HuH-7 (cell line): ENCODE measurements around the gene BRSK2.
A peak's percentile ranks its signal among the peaks of the same experiment; 100 is the strongest.
"Not testable (repeated sequence)": the region's sequence is repeated elsewhere in the genome, so short reads cannot be mapped to it uniquely, and the experiment has no call there.

Source experiments
- DNase-seq: peaks from one replicate; pipeline ENCODE4 v3.0.0; 2011; ENCODE audit warnings: low spot score

BRSK2 gene

DNA sequence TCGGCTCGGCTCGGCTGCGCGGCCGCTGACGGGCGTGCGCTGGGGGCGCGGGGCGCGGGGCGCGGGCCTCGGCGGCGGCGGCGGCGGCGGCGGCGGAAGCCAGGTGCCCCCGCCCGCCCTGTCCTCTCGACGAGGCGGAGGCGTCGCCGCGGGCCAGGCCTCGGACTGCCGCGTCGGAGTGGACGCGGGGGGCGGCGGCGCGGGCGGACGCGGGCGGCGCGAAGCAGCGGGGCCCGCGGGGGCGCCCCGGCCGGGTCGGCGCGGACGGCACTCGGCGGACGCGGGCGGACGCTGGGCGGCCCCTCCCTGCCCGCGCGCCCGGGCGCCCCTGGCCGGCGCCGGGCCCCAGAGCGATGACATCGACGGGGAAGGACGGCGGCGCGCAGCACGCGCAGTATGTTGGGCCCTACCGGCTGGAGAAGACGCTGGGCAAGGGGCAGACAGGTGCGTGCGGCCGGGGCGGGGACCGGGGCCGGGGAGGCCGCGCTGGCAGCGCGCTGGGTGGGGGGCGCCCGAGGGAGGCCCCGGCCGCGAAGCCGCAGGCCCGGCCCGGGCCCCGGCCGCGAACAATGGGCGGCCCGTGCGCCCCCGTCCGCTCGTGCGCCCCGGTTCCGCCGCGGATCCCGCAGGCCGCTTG lies at the start of gene BRSK2:
BRSK2 (plus strand) TSS at position 3 of the 637 bp plus-strand sequence; CDS start at position 354, 351 bp downstream.
- DNase-seq: peak; percentile 51

DNA sequence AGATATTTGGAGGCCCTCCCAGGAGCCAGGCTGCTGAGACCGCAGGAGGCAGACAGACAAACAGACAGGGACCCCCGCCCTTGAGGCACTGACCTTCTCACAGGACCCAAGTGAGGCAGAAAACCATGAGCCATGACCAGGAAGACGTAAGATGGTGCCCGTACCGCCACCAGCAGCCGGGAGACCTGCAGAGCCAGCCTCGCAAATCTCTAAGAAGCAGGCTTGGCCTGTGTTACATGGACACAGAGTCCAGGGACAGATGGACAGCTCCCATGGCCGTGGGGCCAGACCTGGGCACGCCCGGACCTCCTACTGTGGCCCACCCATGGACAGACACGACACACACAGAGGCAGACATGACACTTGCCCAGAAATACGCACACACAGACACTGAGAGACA lies 49.6 kb upstream of the BRSK2 start:
- DNase-seq: no peak

DNA sequence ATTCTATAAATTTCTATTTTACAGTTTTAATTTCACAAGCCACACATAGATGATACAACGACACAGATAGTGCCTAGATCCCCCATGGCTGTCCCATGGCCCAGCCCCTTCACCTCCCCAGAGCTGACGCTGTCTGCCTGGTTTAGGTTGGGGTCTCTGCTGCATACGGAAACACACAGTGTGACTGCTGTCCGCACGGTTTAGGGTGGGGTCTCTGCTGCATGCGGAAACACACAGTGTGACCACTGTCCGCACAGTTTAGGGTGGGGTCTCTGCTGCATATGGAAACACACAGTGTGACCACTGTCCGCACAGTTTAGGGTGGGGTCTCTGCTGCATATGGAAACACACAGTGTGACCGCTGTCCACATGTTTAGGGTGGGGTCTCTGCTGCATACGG lies 48.5 kb upstream of the BRSK2 start:
- DNase-seq: not testable (repeated sequence)

DNA sequence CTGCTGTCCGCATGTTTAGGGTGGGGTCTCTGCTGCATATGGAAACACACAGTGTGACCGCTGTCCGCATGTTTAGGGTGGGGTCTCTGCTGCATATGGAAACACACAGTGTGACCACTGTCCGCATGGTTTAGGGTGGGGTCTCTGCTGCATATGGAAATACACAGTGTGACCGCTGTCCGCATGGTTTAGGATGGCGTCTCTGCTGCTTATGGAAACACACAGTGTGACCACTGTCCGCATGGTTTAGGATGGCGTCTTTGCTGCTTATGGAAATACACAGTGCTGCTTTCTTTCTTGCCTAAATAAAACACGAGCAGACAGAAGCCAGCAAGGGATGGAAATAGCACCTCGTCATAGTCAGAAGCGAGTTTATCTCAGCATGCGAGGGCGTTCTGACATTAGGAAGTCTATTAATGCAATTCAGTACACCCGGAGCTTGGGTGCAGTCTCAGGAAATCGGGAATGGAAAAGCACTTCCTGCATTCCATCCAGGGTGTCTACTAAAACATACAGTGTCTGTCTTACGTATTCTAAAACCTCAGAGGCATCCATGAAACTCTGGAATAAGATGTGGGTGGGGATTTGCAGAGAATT lies 47.7 kb upstream of the BRSK2 start:
- DNase-seq: no peak

DNA sequence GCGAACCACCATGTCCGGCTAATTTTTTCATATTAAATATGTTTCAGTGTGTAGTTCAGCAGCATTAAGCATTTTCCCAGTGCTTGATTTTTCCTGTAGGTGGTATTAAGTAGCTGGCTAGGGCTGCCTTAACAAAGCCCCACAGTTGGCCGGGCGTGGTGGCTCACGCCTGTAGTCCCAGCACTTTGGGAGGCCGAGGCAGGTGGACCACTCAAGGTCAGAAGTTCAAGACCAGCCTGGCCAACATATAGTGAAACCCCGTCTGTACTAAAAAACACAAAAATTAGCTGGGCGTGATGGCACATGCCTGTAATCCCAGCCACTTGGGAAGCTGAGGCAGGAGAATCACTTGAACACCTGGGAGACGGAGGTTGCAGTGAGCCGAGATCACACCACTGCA lies 46.8 kb upstream of the BRSK2 start:
- no peak for DNase-seq

DNA sequence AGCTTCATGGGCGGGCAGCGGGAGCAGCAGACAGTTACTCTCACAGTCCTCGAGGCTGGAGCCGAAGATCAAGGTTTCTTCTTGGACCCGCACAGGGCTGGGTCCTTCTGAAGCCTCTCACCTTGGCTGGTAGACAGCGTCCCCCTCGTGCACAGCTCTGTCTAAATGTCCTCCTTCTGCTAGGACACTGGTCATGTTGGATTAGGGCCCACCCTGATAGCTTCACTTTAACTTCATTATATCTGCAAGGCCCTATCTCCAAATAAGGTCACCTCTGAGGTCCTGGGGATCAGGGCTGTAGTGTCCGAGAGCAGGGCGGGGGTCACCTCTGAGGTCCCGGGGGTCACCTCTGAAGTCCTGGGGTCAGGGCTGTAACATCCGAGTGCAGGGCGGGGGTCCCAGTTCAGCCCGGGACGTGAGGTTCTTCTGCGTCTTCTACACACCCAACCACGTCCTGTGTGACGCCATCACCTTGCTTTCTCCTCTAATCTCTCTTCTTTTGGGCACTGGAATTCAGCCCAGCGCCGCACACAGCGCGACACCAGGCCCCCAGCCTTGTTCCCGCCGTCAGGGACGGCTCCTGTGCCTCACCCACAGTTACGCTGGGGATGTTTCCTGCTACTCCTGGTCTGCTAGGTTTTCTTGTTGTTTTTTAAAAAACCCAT lies 46.2 kb upstream of the BRSK2 start:
- DNase-seq: no peak

GRCh38 chr11:1344056-1344635 lies 45.6 kb upstream of the BRSK2 start:
- no peak for DNase-seq

DNA sequence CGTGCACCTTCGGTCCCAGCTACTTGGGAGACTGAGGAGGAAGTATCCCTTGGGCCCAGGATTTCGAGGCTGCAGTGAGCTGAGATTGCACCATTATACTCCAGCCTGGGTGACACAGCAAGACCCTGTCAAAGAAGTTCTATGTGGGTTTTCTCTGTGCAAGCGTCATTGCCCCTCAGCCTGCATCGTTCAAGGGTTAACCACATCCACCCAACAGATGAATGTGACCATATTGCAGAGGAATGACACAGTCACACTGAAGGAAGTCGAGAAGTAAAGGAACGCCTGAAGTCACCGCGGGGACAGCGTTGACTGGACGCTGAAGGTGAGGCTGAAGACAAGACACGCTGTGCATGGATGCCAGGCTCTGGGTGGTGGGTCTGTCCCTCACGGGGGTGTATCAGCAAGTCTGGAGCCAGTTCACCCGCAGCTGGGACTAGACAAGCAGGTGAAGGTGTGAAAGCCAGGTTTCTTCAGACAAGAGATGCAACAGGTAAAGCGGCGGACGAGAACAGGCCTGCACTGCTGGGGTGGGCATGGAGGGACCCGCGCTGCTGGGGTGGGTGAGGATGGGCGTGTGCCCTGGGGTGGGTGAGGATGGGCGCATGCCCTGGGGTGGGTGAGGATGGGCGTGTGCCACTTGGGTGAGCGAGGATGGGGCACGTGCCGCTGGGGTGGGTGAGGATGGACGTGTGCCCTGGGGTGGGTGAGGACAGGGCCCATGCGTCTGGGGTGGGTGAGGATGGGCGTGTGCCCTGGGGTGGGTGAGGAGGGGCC lies 43.8 kb upstream of the BRSK2 start:
- no peak for DNase-seq

DNA sequence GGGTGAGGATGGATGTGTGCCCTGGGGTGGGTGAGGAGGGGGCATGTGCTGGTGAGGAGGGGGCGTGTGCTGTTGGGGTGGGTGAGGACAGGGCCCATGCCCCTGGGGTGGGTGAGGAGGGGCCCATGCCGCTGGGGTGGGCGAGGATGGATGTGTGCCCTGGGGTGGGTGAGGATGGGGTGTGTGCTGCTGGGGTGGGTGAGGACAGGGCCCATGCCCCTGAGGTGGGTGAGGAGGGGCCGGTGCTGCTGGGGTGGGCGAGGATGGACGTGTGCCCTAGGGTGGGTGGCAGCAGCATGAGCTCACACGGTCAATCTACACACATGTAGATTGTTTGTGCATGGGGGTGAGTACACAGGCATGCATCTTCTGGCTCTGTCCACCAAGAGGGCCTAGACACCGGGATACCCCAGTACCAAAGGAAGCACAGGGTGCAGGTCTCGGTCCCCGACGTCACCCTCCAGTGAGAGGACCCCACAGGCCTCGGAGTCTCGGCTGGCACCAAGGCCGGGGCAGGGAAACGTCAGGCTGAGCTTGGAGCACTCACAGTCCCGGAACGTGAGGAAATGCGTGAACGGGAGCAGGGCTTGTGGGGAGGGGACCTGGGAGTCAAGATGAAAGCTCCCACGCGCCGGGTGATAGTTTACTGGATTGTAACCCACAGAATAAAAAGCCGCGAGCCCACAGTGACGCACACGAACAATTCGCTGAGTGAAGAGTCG lies 42.9 kb upstream of the BRSK2 start:
- no peak for DNase-seq

DNA sequence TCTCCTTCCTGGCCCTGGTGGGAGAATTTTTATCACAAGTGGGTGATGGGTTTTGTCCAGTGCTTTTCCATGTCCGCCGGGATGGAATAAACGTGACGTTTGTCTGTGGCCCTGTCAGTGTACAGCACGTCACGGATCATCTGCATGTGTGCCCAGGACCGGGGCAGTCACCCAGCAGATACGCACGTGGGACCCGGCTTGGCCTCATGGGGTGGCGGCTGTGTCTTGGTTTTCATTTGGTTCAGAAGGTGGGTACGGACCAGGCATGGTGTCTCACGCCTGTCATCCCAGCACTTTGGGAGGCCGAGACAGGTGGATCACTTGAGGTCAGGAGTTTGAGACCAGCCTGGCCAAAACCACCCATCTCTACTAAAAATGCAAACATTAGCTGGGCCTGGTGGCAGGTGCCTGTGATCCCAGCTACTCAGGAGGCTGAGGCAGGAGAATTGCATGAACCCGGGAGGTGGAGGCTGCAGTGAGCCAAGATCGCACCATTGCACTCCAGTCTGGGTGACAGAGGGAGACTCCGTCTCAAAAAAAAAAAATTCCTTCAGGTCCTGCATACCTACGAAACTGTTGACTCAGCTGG lies 42.2 kb upstream of the BRSK2 start:
- not testable (repeated sequence) for DNase-seq

DNA sequence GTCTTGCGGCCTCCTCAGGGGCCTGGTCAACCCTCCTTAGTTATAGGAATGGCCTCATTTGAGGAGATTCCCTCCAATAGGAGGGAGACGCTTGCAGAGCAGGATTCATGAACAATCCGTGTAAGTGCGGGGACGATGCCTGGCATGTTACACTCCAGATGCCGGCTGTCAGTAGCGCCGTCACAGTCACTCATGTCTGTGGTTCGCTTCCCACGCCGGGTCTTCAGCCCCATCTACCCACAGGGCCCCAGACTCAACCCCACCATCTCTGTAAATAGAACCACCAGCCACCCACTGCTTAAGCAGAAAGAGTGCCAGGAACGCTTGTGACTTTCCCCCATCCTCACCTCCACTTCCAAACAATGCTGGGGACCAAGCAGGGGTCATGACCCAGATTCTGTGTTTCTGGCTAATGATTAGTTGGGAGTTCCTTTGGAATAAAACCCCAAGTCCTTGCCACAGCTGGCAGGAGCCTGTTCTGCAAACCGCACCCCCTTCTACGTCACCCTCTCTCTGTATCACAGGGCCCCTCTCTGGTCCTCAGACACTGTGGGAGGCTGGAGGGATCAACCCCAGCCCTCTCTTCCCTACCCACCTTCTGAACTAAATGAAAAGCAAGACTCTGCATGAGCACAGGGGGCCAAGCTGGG lies 41.5 kb upstream of the BRSK2 start:
- DNase-seq: no peak

GRCh38 chr11:1348796-1349326 lies 40.9 kb upstream of the BRSK2 start:
- no peak for DNase-seq

DNA sequence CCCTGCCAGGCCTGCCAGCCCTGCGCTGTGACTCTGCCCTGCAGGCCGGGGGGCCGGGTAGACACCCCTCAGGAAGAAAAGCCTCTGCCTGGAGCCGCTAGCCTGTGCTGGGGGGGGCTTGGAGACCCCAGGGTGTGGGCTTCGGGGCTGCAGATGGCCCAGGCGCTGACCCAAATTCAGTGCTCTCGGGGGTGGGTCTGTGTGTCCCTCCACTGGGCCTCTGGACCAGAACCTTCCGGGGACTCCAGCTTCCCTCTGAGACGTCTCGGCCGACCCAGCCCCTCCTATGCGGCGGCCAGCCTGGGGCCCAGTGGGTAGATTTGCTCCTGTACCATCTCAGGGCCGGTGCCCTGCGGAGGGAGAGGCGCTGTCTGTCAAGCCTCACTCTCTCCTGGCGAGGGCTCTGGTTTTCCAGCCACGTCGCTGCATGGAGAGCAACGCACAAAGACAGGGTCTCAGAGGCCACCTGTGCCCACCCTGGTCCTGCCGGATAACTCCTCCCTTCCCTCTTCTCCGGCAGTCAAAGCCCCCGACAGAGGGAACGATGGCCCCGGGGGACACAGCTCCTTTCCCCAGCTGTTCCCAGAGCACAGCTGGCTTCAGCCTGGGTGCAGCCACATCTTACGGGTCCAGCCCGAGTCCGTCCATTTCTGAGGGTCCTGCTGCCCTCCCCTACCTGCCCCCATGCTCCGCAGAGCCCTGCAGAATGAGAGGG lies 40.2 kb upstream of the BRSK2 start:
- no peak for DNase-seq

GRCh38 chr11:1350086-1350725 lies 39.5 kb upstream of the BRSK2 start:
- no peak for DNase-seq

DNA sequence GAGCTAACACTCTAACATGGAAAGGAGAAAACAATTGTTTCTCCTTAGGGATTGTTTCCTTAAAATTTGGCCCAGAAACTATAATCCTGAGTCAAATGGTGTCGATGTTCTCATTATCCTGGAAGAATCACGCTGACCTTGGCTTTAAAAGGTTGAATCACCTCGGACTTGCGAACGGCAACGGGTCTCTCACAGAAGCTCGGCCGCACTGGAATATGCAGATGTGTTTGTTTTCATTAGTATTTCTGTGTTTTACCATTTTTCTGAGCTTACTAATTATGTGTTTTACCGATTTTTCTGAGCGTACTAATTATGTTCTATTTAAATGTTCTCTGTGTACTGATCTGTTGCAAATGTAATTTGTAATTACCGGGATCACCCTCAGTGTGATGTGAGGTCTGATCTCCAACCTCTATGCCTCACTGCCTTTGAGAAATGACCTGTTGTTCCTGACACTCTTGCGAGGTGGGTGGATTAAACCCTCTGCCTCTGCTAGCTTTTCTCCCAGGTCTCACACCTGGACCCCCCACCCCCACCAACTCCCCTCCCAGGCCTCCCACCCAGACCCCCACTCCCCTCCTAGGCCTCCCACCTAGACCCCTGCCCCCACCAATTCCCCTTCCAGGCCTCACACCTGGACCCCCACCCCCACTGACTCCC lies 38.3 kb upstream of the BRSK2 start:
- DNase-seq: no peak

- no peak for DNase-seq
These were observed 36.9 kb upstream of the BRSK2 start for GRCh38 chr11:1352696-1353382.

GRCh38 chr11:1353383-1354124 lies 36.2 kb upstream of the BRSK2 start:
- DNase-seq: no peak
